Nephron (organoid): ENCODE results near the gene PRKAR2A.
"Not testable (repeated sequence)": the region's sequence is repeated elsewhere in the genome, so short reads cannot be mapped to it uniquely, and the experiment has no call there.

Experiments
- H3K27ac Mint-ChIP-seq, 3 experiments: 2 replicates each; pipeline ENCODE4 v1.8.0; 2020; ENCODE audit warnings: mixed read lengths in 3 of 3, mild to moderate bottlenecking in 2 of 3, moderate library complexity in 1 of 3
- H3K27me3 Mint-ChIP-seq: 2 replicates; pipeline ENCODE4 v1.8.0; 2021; ENCODE audit warnings: low read depth, mild to moderate bottlenecking, moderate library complexity, mixed read lengths
- H3K36me3 Mint-ChIP-seq: 2 replicates; pipeline ENCODE4 v1.8.0; 2020; ENCODE audit warnings: low read depth, mixed read lengths
- H3K4me1 Mint-ChIP-seq: 2 replicates; pipeline ENCODE4 v1.8.0; 2020; ENCODE audit warnings: mixed read lengths
- H3K4me3 Mint-ChIP-seq, 3 experiments: 2 replicates each; pipeline ENCODE4 v1.8.0; 2020; ENCODE audit warnings: mild to moderate bottlenecking in 3 of 3, mixed read lengths in 3 of 3, moderate library complexity in 2 of 3
- H3K9me3 Mint-ChIP-seq: 2 replicates; pipeline ENCODE4 v1.8.0; 2020; ENCODE audit warnings: mixed read lengths
- TF ChIP-seq, protein P1 (sequence below), 3 experiments: fragments of 200-600 bp; sonication (generic); IDR thresholded peaks; one replicate each; pipeline ENCODE4 v1.5.0; 2021; ENCODE audit warnings: antibody characterized with exemption in 3 of 3; ENCODE audit not compliant: unreplicated experiment in 3 of 3

The PRKAR2A gene

DNA sequence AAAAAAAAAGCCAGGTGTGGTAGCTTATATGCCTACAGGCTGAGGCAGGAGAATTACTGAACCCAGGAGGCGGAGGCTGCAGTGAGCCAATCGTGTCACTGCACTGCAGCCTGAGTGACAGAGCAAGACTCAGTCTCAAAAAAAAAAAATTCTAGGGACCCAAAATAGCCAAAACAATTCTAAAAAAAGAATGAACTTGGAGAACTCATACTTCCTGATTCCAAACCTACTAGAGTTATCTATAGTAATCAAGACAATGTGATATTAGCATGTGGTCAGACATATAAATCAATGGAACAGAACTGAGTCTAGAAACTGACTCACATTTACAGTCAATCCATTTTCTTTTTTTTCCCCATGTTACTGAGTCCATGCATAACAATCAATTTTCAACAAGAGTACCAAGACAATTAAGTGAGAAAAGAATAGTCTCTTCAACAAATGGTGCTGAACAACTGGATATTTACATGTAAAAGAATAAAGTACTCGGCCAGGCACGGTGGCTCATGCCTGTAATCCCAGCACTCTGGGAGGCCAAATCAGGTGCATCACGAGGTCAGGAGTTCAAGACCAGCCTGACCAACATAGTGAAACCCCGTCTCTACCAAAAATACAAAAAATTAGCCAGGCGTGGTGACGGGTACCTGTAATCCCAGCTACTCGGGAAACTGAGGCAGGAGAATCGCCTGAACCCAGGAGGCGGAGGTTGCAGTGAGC, 11.9 kb downstream of the PRKAR2A start:
- H3K4me1 Mint-ChIP-seq, result peaks cover 6% of the 10 kb centered on the region
- H3K36me3 Mint-ChIP-seq, result peaks cover 19% of the 10 kb centered on the region
- no peak overlapping the region for H3K4me3 Mint-ChIP-seq
- H3K27ac Mint-ChIP-seq, result no peak overlapping the region
- TF ChIP-seq, protein P1, sequence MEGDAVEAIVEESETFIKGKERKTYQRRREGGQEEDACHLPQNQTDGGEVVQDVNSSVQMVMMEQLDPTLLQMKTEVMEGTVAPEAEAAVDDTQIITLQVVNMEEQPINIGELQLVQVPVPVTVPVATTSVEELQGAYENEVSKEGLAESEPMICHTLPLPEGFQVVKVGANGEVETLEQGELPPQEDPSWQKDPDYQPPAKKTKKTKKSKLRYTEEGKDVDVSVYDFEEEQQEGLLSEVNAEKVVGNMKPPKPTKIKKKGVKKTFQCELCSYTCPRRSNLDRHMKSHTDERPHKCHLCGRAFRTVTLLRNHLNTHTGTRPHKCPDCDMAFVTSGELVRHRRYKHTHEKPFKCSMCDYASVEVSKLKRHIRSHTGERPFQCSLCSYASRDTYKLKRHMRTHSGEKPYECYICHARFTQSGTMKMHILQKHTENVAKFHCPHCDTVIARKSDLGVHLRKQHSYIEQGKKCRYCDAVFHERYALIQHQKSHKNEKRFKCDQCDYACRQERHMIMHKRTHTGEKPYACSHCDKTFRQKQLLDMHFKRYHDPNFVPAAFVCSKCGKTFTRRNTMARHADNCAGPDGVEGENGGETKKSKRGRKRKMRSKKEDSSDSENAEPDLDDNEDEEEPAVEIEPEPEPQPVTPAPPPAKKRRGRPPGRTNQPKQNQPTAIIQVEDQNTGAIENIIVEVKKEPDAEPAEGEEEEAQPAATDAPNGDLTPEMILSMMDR (IDR thresholded peaks at IDR 0.05; ENCODE audit: unreplicated experiment in 3 of 3), result no peak
- no peaks in the 10 kb centered on the region for H3K27me3 Mint-ChIP-seq
- no peaks in the 10 kb centered on the region for H3K9me3 Mint-ChIP-seq

GRCh38 chr3:48832684-48833083, 15.0 kb downstream of the PRKAR2A start:
- peaks cover 13% of the 10 kb centered on the region for H3K36me3 Mint-ChIP-seq
- TF ChIP-seq, protein P1 (IDR thresholded peaks at IDR 0.05; ENCODE audit: unreplicated experiment in 3 of 3), result no peak
- no peaks in the 10 kb centered on the region for H3K9me3 Mint-ChIP-seq
- H3K27me3 Mint-ChIP-seq, result no peaks in the 10 kb centered on the region
- no peaks in the 10 kb centered on the region for H3K4me1 Mint-ChIP-seq
- no peak overlapping the region for H3K4me3 Mint-ChIP-seq
- no peak overlapping the region for H3K27ac Mint-ChIP-seq

DNA sequence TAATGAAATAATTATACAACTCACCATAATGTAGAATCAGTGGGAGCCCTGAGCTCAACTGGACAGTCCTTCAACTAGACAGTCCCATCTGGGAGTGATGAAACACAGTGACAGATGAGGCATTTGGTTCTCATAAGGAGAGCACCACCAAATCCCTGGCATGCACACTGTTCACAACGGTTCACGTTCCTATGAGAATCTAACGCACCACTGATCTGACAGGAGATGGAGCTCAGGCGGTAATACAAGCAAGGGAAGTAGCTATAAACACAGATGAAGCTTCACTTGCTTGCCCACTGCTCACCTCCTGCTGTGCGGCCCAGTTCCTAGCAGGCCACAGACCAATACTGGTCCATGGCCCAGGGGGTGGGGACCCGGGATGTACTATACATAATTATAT, 17.0 kb downstream of the PRKAR2A start:
- Mint-ChIP-seq H3K36me3 (peaks cover 7% of the 10 kb centered on the region), H3K27ac (no peak overlapping the region), H3K9me3 (no peaks in the 10 kb centered on the region), H3K27me3 (no peaks in the 10 kb centered on the region), H3K4me3 (no peak overlapping the region), H3K4me1 (no peaks in the 10 kb centered on the region)
- TF ChIP-seq, protein P1 (IDR thresholded peaks at IDR 0.05; ENCODE audit: unreplicated experiment in 3 of 3), result no peak

DNA sequence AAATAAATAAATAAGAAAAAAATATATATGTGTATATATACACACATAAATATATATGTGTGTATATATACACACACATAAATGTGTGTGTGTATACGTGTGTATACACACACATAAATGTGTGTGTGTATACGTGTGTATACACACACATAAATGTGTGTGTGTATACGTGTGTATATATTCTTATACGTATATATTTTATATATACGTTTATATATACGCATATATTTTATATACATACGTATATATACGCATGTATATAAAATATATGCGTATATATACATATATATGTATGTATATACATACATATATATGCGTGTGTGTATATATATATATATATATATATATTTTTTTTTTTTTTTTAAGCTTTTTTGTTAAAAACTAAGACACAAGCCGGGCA, 18.1 kb downstream of the PRKAR2A start:
- H3K27me3 Mint-ChIP-seq, H3K9me3 Mint-ChIP-seq, H3K4me1 Mint-ChIP-seq, H3K36me3 Mint-ChIP-seq, H3K27ac Mint-ChIP-seq, H3K4me3 Mint-ChIP-seq: not testable (repeated sequence)

GRCh38 chr3:48827874-48828273, 19.8 kb downstream of the PRKAR2A start:
- not testable (repeated sequence) for H3K4me3 Mint-ChIP-seq, H3K27ac Mint-ChIP-seq, H3K4me1 Mint-ChIP-seq, H3K36me3 Mint-ChIP-seq, H3K9me3 Mint-ChIP-seq, H3K27me3 Mint-ChIP-seq

GRCh38 chr3:48826451-48826850, 21.2 kb downstream of the PRKAR2A start:
- H3K4me1 Mint-ChIP-seq, result no peaks in the 10 kb centered on the region
- no peak overlapping the region for H3K4me3 Mint-ChIP-seq
- H3K27me3 Mint-ChIP-seq, result no peaks in the 10 kb centered on the region
- no peaks in the 10 kb centered on the region for H3K9me3 Mint-ChIP-seq
- peaks cover 3% of the 10 kb centered on the region for H3K36me3 Mint-ChIP-seq
- TF ChIP-seq, protein P1 (IDR thresholded peaks at IDR 0.05; ENCODE audit: unreplicated experiment in 3 of 3), result no peak
- H3K27ac Mint-ChIP-seq, result no peak overlapping the region

- Mint-ChIP-seq H3K36me3 (peaks cover 6% of the 10 kb centered on the region), H3K27me3 (no peaks in the 10 kb centered on the region), H3K4me3 (no peak overlapping the region), H3K4me1 (no peaks in the 10 kb centered on the region), H3K9me3 (no peaks in the 10 kb centered on the region), H3K27ac (peak overlapping the region in 1 of 3 experiments; percentile 6)
- TF ChIP-seq, protein P1 (IDR thresholded peaks at IDR 0.05; ENCODE audit: unreplicated experiment in 3 of 3), result no peak
Measured at GRCh38 chr3:48820612-48821324, 26.9 kb downstream of the PRKAR2A start.
